SK-N-SH (cell line): ENCODE data around the gene AKR1A1. TPM values are rescaled to one million over a fixed set of nuclear protein-coding genes. Genes with fewer than 3 reads are reported as not detected.

Source experiments
- CTCF ChIA-PET: fragments of 300-600, 350-600 bp; formaldehyde crosslinking; extraction: SDS; loops from one replicate; lab custom pipeline; 2021; lab: Yijun Ruan, JAX
- POLR2A ChIA-PET: fragments of 350-600 bp; sonication (Branson Sonifier 250); formaldehyde crosslinking; extraction: SDS; loops from one replicate; lab custom pipeline; 2020; ENCODE audit warnings: antibody characterized with exemption, inconsistent platforms; lab: Yijun Ruan, JAX
- DNase-seq: peaks from one replicate; pipeline ENCODE4 v3.0.0; 2012
- H2AFZ ChIP-seq: fragments of 200-600 bp; sonication (generic); 2 replicates; pipeline ENCODE4 v1.8.1; 2016; ENCODE audit warnings: antibody characterized with exemption, mild to moderate bottlenecking, low read depth
- H3F3A ChIP-seq: fragments of 200-600 bp; sonication (generic); replicated peaks from 2 replicates; pipeline ENCODE3; 2016; ENCODE audit warnings: antibody characterized with exemption, mild to moderate bottlenecking; ENCODE audit not compliant: insufficient read depth
- H3K27ac ChIP-seq, 2 experiments: fragments of 200-500 bp in 1 of 2; fragments of 200-600 bp in 1 of 2; sonication (Bioruptor generic) in 1 of 2; sonication (generic), shearing (Covaris generic) in 1 of 2; 2 replicates each; pipeline versions ENCODE4 v1.5.1 to v1.6.1; 2014 to 2016; ENCODE audit warnings: low read depth in 2 of 2, inconsistent platforms in 1 of 2, low read length in 1 of 2, mild to moderate bottlenecking in 1 of 2, mixed read lengths in 1 of 2
- H3K27me3 ChIP-seq: fragments of 200-600 bp; sonication (generic), shearing (Covaris generic); 2 replicates; pipeline ENCODE4 v1.6.1; 2016; ENCODE audit warnings: mixed run types; ENCODE audit not compliant: insufficient read depth
- H3K36me3 ChIP-seq, 2 experiments: fragments of 200-500 bp in 1 of 2; fragments of 200-600 bp in 1 of 2; sonication (Bioruptor generic) in 1 of 2; sonication (generic) in 1 of 2; replicated peaks in 1 of 2; 2 replicates each; pipeline versions ENCODE3 to v1.5.1; 2014 to 2016; ENCODE audit warnings: low read length in 1 of 2, mild to moderate bottlenecking in 1 of 2; ENCODE audit not compliant: insufficient read depth in 2 of 2, control insufficient read depth in 1 of 2
- H3K4me1 ChIP-seq, 2 experiments: fragments of 200-500 bp in 1 of 2; fragments of 200-600 bp in 1 of 2; sonication (Bioruptor generic) in 1 of 2; sonication (generic), shearing (Covaris generic) in 1 of 2; 2 replicates each; pipeline versions ENCODE4 v1.5.1 to v1.6.1; 2014 to 2016; ENCODE audit warnings: low read depth in 1 of 2, low read length in 1 of 2, mixed run types in 1 of 2; ENCODE audit not compliant: insufficient read depth in 2 of 2, control insufficient read depth in 1 of 2
- H3K4me2 ChIP-seq: fragments of 200-600 bp; sonication (generic), shearing (Covaris generic); 2 replicates; pipeline ENCODE4 v1.6.1; 2017; ENCODE audit warnings: mixed run types
- H3K4me3 ChIP-seq, 2 experiments: fragments of 200-500 bp in 1 of 2; fragments of 200-600 bp in 1 of 2; sonication (Bioruptor generic) in 1 of 2; sonication (generic), shearing (Covaris generic) in 1 of 2; 2 replicates each; pipeline versions ENCODE4 v1.5.1 to v1.8.1; 2014 to 2016; ENCODE audit warnings: low read depth in 2 of 2, inconsistent platforms in 1 of 2, low read length in 1 of 2, mild to moderate bottlenecking in 1 of 2, mixed read lengths in 1 of 2, moderate library complexity in 1 of 2
- H3K79me2 ChIP-seq: fragments of 200-600 bp; sonication (generic); 2 replicates; pipeline ENCODE4 v1.8.1; 2017; ENCODE audit warnings: mild to moderate bottlenecking; ENCODE audit not compliant: insufficient read depth
- H3K9ac ChIP-seq: fragments of 200-600 bp; sonication (generic); 2 replicates; pipeline ENCODE4 v1.6.1; 2017; ENCODE audit warnings: mixed run types
- H3K9me2 ChIP-seq: fragments of 200-600 bp; sonication (generic); 2 replicates; pipeline ENCODE4 v1.6.1; 2017; ENCODE audit warnings: mixed run types
- H3K9me3 ChIP-seq: fragments of 200-600 bp; sonication (generic); 2 replicates; pipeline ENCODE4 v1.6.1; 2017; ENCODE audit warnings: mixed run types, mild to moderate bottlenecking, moderate library complexity
- H4K20me1 ChIP-seq: fragments of 200-600 bp; sonication (generic); 2 replicates; pipeline ENCODE4 v1.6.1; 2017; ENCODE audit warnings: mild to moderate bottlenecking, mixed run types; ENCODE audit not compliant: insufficient read depth
- CHD2 ChIP-seq: fragments of 150-350 bp; IDR thresholded peaks from 2 replicates; pipeline ENCODE4 v1.6.1; 2018; ENCODE audit warnings: low read length; ENCODE audit not compliant: partially characterized antibody
- EP300 ChIP-seq, 2 experiments: IDR thresholded peaks; 2 replicates each; pipeline versions ENCODE4 v1.4.0 to v1.6.1; 2012; ENCODE audit warnings: borderline replicate concordance in 1 of 2, low read depth in 1 of 2, low read length in 1 of 2
- EZH2phosphoT487 ChIP-seq: fragments of 200-600 bp; sonication (generic); IDR thresholded peaks from 2 replicates; pipeline ENCODE4 v1.6.1; 2017; ENCODE audit warnings: low read depth, mixed run types, mild to moderate bottlenecking, antibody characterized with exemption, moderate library complexity, borderline replicate concordance
- JUND ChIP-seq: IDR thresholded peaks from 2 replicates; pipeline ENCODE4 v1.4.0; 2012
- MAX ChIP-seq: IDR thresholded peaks from 2 replicates; pipeline ENCODE4 v1.4.0; 2012; ENCODE audit warnings: low read depth
- NFIC ChIP-seq: IDR thresholded peaks from 2 replicates; pipeline ENCODE4 v1.4.0; 2012; ENCODE audit warnings: borderline replicate concordance
- NRF1 ChIP-seq: IDR thresholded peaks from 2 replicates; pipeline ENCODE4 v1.6.1; 2012; ENCODE audit warnings: low read depth, mild to moderate bottlenecking, low read length
- RAD21 ChIP-seq: IDR thresholded peaks from 2 replicates; pipeline ENCODE4 v1.6.1; 2012; ENCODE audit warnings: mild to moderate bottlenecking, low read length
- RCOR1 ChIP-seq: fragments of 150-350 bp; IDR thresholded peaks from 2 replicates; pipeline ENCODE4 v1.6.1; 2017; ENCODE audit warnings: antibody characterized with exemption, low read length
- REST ChIP-seq: IDR thresholded peaks from 2 replicates; pipeline ENCODE4 v1.6.1; 2012; ENCODE audit warnings: mild to moderate bottlenecking, low read depth, low read length, moderate library complexity
- SIN3A ChIP-seq: IDR thresholded peaks from 2 replicates; pipeline ENCODE4 v1.6.1; 2012; ENCODE audit warnings: low read depth, mild to moderate bottlenecking, low read length, moderate library complexity, borderline replicate concordance
- TAF1 ChIP-seq: IDR thresholded peaks from 2 replicates; pipeline ENCODE4 v1.6.1; 2012; ENCODE audit warnings: low read depth, mild to moderate bottlenecking, low read length, moderate library complexity, borderline replicate concordance
- USF1 ChIP-seq: IDR thresholded peaks from 2 replicates; pipeline ENCODE4 v1.4.0; 2012; ENCODE audit warnings: low read depth, borderline replicate concordance
- ZBTB33 ChIP-seq: IDR thresholded peaks from 2 replicates; pipeline ENCODE4 v1.4.0; 2012; ENCODE audit warnings: low read depth, borderline replicate concordance
- WGBS: methylation state at CpG from one replicate; pipeline ENCODE4 v1.1.6; 2017; ENCODE audit warnings: low lambda C conversion rate; 5-methylcytosine and 5-hydroxymethylcytosine counted together
- polyA plus RNA-seq, 3 experiments: library from polyadenylated mRNA; depleted of rRNA; stranded (reverse); fragments of >200 nt; gene quantifications; 2 replicates each; pipeline ENCODE4 v1.2.3, GENCODE V29; 2012

Gene AKR1A1
- polyA plus RNA-seq, 1 of the 3 experiments (the other 2 are of a cell fraction), result 156 TPM

GRCh38 chr1:45545553-45546310 is 4.9 kb upstream of the AKR1A1 start (continued):
- TF ChIP-seq REST, result no peak

GRCh38 chr1:45551684-45552083 is 1.1 kb downstream of the AKR1A1 start:
- no peak for TF ChIP-seq TAF1
- no peak for TF ChIP-seq MAX
- no peak for TF ChIP-seq JUND
- TF ChIP-seq EP300 (IDR thresholded peaks at IDR 0.05; ENCODE audit: borderline replicate concordance in 1 of 2, low read depth in 1 of 2, low read length in 1 of 2), result no peak
- no peak for TF ChIP-seq NRF1
- TF ChIP-seq REST, result no peak
- no peak for TF ChIP-seq USF1
- TF ChIP-seq SIN3A, result no peak
- TF ChIP-seq ZBTB33, result no peak
- no peak for TF ChIP-seq CHD2
- TF ChIP-seq RCOR1, result no peak
- TF ChIP-seq EZH2phosphoT487, result no peak
- no peak for TF ChIP-seq NFIC
- TF ChIP-seq RAD21, result no peak
- Histone ChIP-seq H2AFZ (peak overlapping the region; percentile 86; the same call in 1 of the 2 replicates), H3K79me2 (peaks cover 37% of the 10 kb centered on the region), H3K4me1 (peaks cover 6 to 10% of the 10 kb centered on the region in 2 experiments; a peak in 2 of 4 replicates), H4K20me1 (no peaks in the 10 kb centered on the region), H3K4me2 (peak overlapping the region; percentile 76), H3K4me3 (peak overlapping the region; percentile 69 to 72), H3F3A (no peaks in the 10 kb centered on the region), H3K9ac (peak overlapping the region; percentile 73), H3K9me2 (no peaks in the 10 kb centered on the region), H3K36me3 (peaks cover 0 to 11% of the 10 kb centered on the region in 2 experiments), H3K27ac (peak overlapping the region; percentile 80 to 90; a peak in 1 of 4 replicates), H3K9me3 (no peaks in the 10 kb centered on the region), H3K27me3 (no peaks in the 10 kb centered on the region)
- WGBS, result 9% methylated on average over 3 of the region's 3 CpGs
- ChIA-PET POLR2A (interaction anchor here (0.8 to 2.4 kb wide), 7 partner anchors 15 to 60 kb away, joined by 3 to 47 read pairs (median 5); partner anchors contain the start of genes PRDX1 and TESK2), CTCF (interaction anchor here (1.3 to 3.6 kb wide), 4 partner anchors 18 to 39 kb away, joined by 3 to 17 read pairs (median 8); partner anchors contain the start of gene PRDX1)
- DNase-seq, result no peak
